Thyroid gland (tissue), 4 donors: ENCODE measurements around the gene TSSK6.

Source experiments
- CTCF ChIP-seq, 6 experiments: fragments of 200-600 bp in 3 of 6; fragments of 450-650 bp in 3 of 6; sonication (generic) in 3 of 6; IDR thresholded peaks; one replicate each; pipeline ENCODE4 v1.5.1; 2016 to 2019; ENCODE audit warnings: antibody characterized with exemption in 6 of 6, mild to moderate bottlenecking in 2 of 6, inconsistent platforms in 1 of 6, moderate library complexity in 1 of 6
- POLR2A ChIP-seq, 2 donors: fragments of 450-650 bp; IDR thresholded peaks; one replicate each; pipeline ENCODE4 v1.6.1; 2017; ENCODE audit warnings: antibody characterized with exemption in 2 of 2, mild to moderate bottlenecking in 2 of 2, moderate library complexity in 1 of 2

- TF ChIP-seq CTCF (IDR thresholded peaks at IDR 0.05): no peak
- no peak for TF ChIP-seq POLR2A (IDR thresholded peaks at IDR 0.05)
These were observed 1.1 kb downstream of the TSSK6 start for GRCh38 chr19:19514215-19514657.
